Gastroesophageal sphincter (tissue), 3 donors: ENCODE data around the gene ASB6.

ENCODE experiments used
- EP300 ChIP-seq: sonication (generic); formaldehyde crosslinking; IDR thresholded peaks from one replicate; pipeline ENCODE4 v1.6.1; 2017; ENCODE audit warnings: antibody characterized with exemption, mild to moderate bottlenecking
- POLR2A ChIP-seq, 2 donors: fragments of 450-650 bp; IDR thresholded peaks; one replicate each; pipeline ENCODE4 v1.6.1; 2017; ENCODE audit warnings: antibody characterized with exemption in 2 of 2, mild to moderate bottlenecking in 2 of 2, moderate library complexity in 1 of 2
- POLR2AphosphoS5 ChIP-seq: sonication (generic); formaldehyde crosslinking; IDR thresholded peaks from one replicate; pipeline ENCODE4 v1.6.1; 2017; ENCODE audit warnings: antibody characterized with exemption
- TF ChIP-seq, protein P1 (sequence below), 4 experiments: fragments of 200-600 bp in 2 of 4; fragments of 450-650 bp in 2 of 4; sonication (generic) in 1 of 4; IDR thresholded peaks; one replicate each; pipeline ENCODE4 v1.5.1; 2017 to 2019; ENCODE audit warnings: antibody characterized with exemption in 4 of 4, mild to moderate bottlenecking in 2 of 4, moderate library complexity in 2 of 4

DNA sequence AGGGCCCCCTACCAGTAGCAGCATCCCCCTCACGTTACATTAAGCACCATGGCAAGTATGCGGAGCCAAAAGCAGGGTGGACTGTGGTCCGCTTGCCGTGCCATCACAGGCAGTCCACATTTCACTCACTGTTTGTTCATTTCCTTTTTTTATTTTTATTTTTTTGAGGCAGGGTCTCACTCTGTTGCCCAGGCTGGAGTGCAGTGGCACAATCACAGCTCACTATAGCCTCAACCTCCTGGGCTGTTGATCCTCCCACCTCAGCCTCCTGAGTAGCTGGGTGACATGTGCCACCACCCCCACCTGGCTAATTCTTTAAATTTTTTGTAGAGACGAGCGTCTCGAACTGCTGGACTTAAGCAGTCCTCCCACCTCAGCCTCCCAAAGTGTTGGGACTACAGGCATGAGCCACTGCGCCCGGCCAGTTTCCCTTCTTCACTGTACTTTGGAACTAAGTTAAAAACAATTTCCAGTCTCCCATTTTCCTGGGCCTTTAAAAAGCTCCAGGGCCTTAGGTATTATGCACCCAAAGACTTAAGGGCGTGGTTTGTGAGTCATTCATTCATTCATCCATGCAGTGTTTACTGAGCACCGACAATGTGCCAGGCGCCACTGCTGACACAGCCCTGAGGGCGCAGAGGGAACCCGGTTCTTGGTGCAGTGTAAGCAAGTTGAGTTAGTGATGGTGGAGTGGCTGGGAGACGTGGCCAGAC lies 43.4 kb upstream of the ASB6 start:
- TF ChIP-seq, protein P1, sequence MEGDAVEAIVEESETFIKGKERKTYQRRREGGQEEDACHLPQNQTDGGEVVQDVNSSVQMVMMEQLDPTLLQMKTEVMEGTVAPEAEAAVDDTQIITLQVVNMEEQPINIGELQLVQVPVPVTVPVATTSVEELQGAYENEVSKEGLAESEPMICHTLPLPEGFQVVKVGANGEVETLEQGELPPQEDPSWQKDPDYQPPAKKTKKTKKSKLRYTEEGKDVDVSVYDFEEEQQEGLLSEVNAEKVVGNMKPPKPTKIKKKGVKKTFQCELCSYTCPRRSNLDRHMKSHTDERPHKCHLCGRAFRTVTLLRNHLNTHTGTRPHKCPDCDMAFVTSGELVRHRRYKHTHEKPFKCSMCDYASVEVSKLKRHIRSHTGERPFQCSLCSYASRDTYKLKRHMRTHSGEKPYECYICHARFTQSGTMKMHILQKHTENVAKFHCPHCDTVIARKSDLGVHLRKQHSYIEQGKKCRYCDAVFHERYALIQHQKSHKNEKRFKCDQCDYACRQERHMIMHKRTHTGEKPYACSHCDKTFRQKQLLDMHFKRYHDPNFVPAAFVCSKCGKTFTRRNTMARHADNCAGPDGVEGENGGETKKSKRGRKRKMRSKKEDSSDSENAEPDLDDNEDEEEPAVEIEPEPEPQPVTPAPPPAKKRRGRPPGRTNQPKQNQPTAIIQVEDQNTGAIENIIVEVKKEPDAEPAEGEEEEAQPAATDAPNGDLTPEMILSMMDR (IDR thresholded peaks at IDR 0.05), result no peak
- TF ChIP-seq POLR2A (IDR thresholded peaks at IDR 0.05), result no peak
- TF ChIP-seq POLR2AphosphoS5, result no peak
- TF ChIP-seq EP300, result no peak
